Testis (tissue), 2 donors: ENCODE data around the gene NPLOC4.

Experiments
- CTCF ChIP-seq, 3 experiments: fragments of 450-650 bp in 2 of 3; fragments of 200-600 bp in 1 of 3; sonication (generic) in 1 of 3; IDR thresholded peaks; one replicate each; pipeline ENCODE4 v1.5.1; 2016 to 2019; ENCODE audit warnings: antibody characterized with exemption in 3 of 3, mild to moderate bottlenecking in 2 of 3, moderate library complexity in 1 of 3
- POLR2A ChIP-seq: fragments of 450-650 bp; IDR thresholded peaks from one replicate; pipeline ENCODE4 v1.6.1; 2017; ENCODE audit warnings: antibody characterized with exemption, mild to moderate bottlenecking, moderate library complexity

GRCh38 chr17:81542431-81543338, 94.2 kb downstream of the NPLOC4 start:
- TF ChIP-seq POLR2A (no peak), CTCF (IDR thresholded peaks at IDR 0.05) (no peak)
